NCI-H1092 (cell line): ENCODE results near the gene ST3GAL5.

Experiments
- DNase-seq: peaks from one replicate; lab custom pipeline; 2025; lab: John Stamatoyannopoulos, UW

The ST3GAL5 gene

GRCh38 chr2:85790032-85790431, 98.8 kb downstream of the ST3GAL5 start:
- DNase-seq, result no peak

- DNase-seq, result no peak
These were observed 99.5 kb downstream of the ST3GAL5 start for GRCh38 chr2:85789271-85789670.

- no peak for DNase-seq
These were observed 100.2 kb downstream of the ST3GAL5 start for GRCh38 chr2:85788603-85789002.

GRCh38 chr2:85787981-85788340, 100.8 kb downstream of the ST3GAL5 start:
- DNase-seq, result no peak

GRCh38 chr2:85787282-85787980, 101.4 kb downstream of the ST3GAL5 start:
- no peak for DNase-seq
